GM23338 (cell line): ENCODE data around the gene CELF4. TPM values are rescaled to one million over a fixed set of nuclear protein-coding genes. Genes with fewer than 3 reads are reported as not detected.

Experiments used
- ATAC-seq: fragments of 200-7000 bp; cut with Tn5 transposase; 3 replicates; pipeline ENCODE4 v1.9.1; 2020
- DNase-seq: peaks from one replicate; pipeline ENCODE4 v3.0.0-alpha.2; 2015; ENCODE audit warnings: low spot score
- H2AFZ ChIP-seq: fragments of 200-600 bp; sonication (generic); 2 replicates; pipeline ENCODE4 v1.8.0; 2016; ENCODE audit warnings: antibody characterized with exemption, mild to moderate bottlenecking, moderate library complexity
- H3F3A ChIP-seq: fragments of 200-600 bp; sonication (generic); replicated peaks from 2 replicates; pipeline ENCODE4 v1.8.0; 2017; ENCODE audit warnings: antibody characterized with exemption, mixed run types, low read depth
- H3K27ac ChIP-seq: fragments of 200-600 bp; sonication (generic); 2 replicates; pipeline ENCODE4 v1.6.1; 2016; ENCODE audit warnings: low read depth
- H3K27me3 ChIP-seq: fragments of 200-600 bp; sonication (generic); 2 replicates; pipeline ENCODE4 v1.8.0; 2016; ENCODE audit warnings: mild to moderate bottlenecking, mixed run types, moderate library complexity; ENCODE audit not compliant: insufficient read depth
- H3K36me3 ChIP-seq: fragments of 200-600 bp; sonication (generic); 2 replicates; pipeline ENCODE4 v1.8.0; 2016; ENCODE audit warnings: mild to moderate bottlenecking; ENCODE audit not compliant: insufficient read depth
- H3K4me1 ChIP-seq: fragments of 200-600 bp; sonication (generic); 2 replicates; pipeline ENCODE4 v1.8.0; 2016; ENCODE audit warnings: mild to moderate bottlenecking, moderate library complexity; ENCODE audit not compliant: insufficient read depth
- H3K4me2 ChIP-seq: fragments of 200-600 bp; sonication (generic); 2 replicates; pipeline ENCODE4 v1.7.1; 2017; ENCODE audit warnings: mixed run types
- H3K4me3 ChIP-seq: fragments of 200-600 bp; sonication (generic); 2 replicates; pipeline ENCODE4 v1.6.1; 2016; ENCODE audit warnings: mixed run types
- H3K79me2 ChIP-seq: fragments of 200-600 bp; sonication (generic); replicated peaks from 2 replicates; pipeline ENCODE4 v1.8.0; 2017; ENCODE audit warnings: mild to moderate bottlenecking; ENCODE audit not compliant: insufficient read depth
- H3K9me2 ChIP-seq: fragments of 200-600 bp; sonication (generic); 2 replicates; pipeline ENCODE4 v1.8.0; 2017; ENCODE audit not compliant: insufficient read depth
- H4K20me1 ChIP-seq: fragments of 200-600 bp; sonication (generic); replicated peaks from 2 replicates; pipeline ENCODE4 v1.8.0; 2017; ENCODE audit warnings: mild to moderate bottlenecking; ENCODE audit not compliant: insufficient read depth
- H3K27ac Mint-ChIP-seq: 2 replicates; pipeline ENCODE4 v1.8.0; 2020; ENCODE audit warnings: inconsistent platforms, mild to moderate bottlenecking, moderate library complexity, mixed read lengths
- H3K27me3 Mint-ChIP-seq: 3 replicates; pipeline ENCODE4 v1.8.0; 2022; ENCODE audit warnings: low read depth, mild to moderate bottlenecking, moderate library complexity, mixed read lengths, inconsistent platforms; ENCODE audit not compliant: insufficient read depth, poor library complexity
- H3K36me3 Mint-ChIP-seq: 3 replicates; pipeline ENCODE4 v1.8.0; 2021; ENCODE audit warnings: low read depth, mild to moderate bottlenecking, inconsistent platforms, moderate library complexity, mixed read lengths
- H3K4me1 Mint-ChIP-seq: 3 replicates; pipeline ENCODE4 v1.8.0; 2020; ENCODE audit warnings: mild to moderate bottlenecking, inconsistent platforms, mixed read lengths
- H3K4me3 Mint-ChIP-seq: 3 replicates; pipeline ENCODE4 v1.8.0; 2021; ENCODE audit warnings: moderate library complexity, mild to moderate bottlenecking, inconsistent platforms, mixed read lengths
- H3K9me3 Mint-ChIP-seq: 3 replicates; pipeline ENCODE4 v1.8.0; 2020; ENCODE audit warnings: moderate library complexity, mild to moderate bottlenecking, inconsistent platforms, mixed read lengths
- EZH2phosphoT487 ChIP-seq: fragments of 200-600 bp; sonication (generic); IDR thresholded peaks from one replicate; pipeline ENCODE4 v1.8.1; 2018; ENCODE audit warnings: antibody characterized with exemption; ENCODE audit not compliant: unreplicated experiment
- ZNF114 ChIP-seq: fragments of 250-450 bp; sonication (Bioruptor Pico); IDR thresholded peaks from 2 replicates; pipeline ENCODE4 v1.5.0; 2020; ENCODE audit warnings: mild to moderate bottlenecking, moderate library complexity
- ZNF462 ChIP-seq: fragments of 250-450 bp; sonication (Bioruptor Pico); IDR thresholded peaks from 2 replicates; pipeline ENCODE4 v1.5.0; 2020; ENCODE audit warnings: mild to moderate bottlenecking, moderate library complexity
- polyA plus RNA-seq: library from polyadenylated mRNA; unstranded; fragments of >200 nt; fragmentation: Nextera tagmentation; extraction: Ambion mirVana; gene quantifications from 2 replicates; pipeline ENCODE4 v1.2.1, GENCODE V29; 2016
- total RNA-seq: library from RNA; depleted of rRNA; stranded (reverse); fragments of >200 nt; shearing (Covaris generic); gene quantifications from 2 replicates; pipeline ENCODE4 v1.2.3, GENCODE V29; 2014
- TF ChIP-seq, protein P1 (sequence below), 2 experiments: fragments of 200-600 bp in 1 of 2; sonication (generic) in 1 of 2; conservative IDR thresholded peaks; 2 replicates each; pipeline versions ENCODE4 v1.5.1 to v1.6.1; 2016 to 2017; ENCODE audit warnings: antibody characterized with exemption in 2 of 2, low read depth in 2 of 2, mild to moderate bottlenecking in 2 of 2, moderate library complexity in 1 of 2

The CELF4 gene
- total and polyA plus RNA-seq, 2 experiments from 2014 or later: 2.6 to 6.7 TPM

DNA sequence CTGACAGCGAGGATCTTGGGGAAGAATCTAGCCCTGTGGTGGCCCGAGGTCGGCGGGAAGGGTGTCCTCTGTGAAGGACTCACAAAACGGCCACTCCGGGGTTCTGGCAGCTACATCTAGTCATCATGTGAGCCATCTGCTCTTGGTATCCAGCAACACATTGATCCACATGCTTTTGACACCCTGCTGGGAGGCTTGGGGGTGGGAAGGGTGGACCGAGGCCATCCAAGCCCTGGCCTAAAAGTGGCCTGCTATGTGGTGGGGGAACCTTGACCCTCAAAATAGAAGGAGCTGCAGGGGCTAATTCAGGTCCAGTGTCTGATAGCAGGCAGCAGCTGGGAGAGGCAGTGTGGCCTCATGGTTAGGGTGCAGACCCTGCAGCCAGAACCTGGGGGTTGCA, 145.7 kb downstream of the CELF4 start (continued):
- no peak for TF ChIP-seq ZNF462 (CRISPR knock-in tag)
- no peak for TF ChIP-seq EZH2phosphoT487
- TF ChIP-seq, protein P1, sequence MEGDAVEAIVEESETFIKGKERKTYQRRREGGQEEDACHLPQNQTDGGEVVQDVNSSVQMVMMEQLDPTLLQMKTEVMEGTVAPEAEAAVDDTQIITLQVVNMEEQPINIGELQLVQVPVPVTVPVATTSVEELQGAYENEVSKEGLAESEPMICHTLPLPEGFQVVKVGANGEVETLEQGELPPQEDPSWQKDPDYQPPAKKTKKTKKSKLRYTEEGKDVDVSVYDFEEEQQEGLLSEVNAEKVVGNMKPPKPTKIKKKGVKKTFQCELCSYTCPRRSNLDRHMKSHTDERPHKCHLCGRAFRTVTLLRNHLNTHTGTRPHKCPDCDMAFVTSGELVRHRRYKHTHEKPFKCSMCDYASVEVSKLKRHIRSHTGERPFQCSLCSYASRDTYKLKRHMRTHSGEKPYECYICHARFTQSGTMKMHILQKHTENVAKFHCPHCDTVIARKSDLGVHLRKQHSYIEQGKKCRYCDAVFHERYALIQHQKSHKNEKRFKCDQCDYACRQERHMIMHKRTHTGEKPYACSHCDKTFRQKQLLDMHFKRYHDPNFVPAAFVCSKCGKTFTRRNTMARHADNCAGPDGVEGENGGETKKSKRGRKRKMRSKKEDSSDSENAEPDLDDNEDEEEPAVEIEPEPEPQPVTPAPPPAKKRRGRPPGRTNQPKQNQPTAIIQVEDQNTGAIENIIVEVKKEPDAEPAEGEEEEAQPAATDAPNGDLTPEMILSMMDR (conservative IDR thresholded peaks at IDR 0.05; ENCODE audit: low read depth in 2 of 2): no peak
- TF ChIP-seq ZNF114 (CRISPR knock-in tag): no peak

GRCh38 chr18:37419315-37419714, 146.3 kb downstream of the CELF4 start:
- no peak overlapping the region for H3K27ac ChIP-seq
- peaks cover 7% of the 10 kb centered on the region; the same call in 1 of the 2 replicates for H3K9me2 ChIP-seq
- H3F3A ChIP-seq: no peaks in the 10 kb centered on the region
- no peak overlapping the region for H3K4me3 ChIP-seq
- ATAC-seq (no peak), DNase-seq (peak; percentile 47)
- Mint-ChIP-seq H3K36me3 (no peaks in the 10 kb centered on the region), H3K27ac (no peak overlapping the region), H3K27me3 (peaks cover 9% of the 10 kb centered on the region), H3K4me1 (peaks cover 21% of the 10 kb centered on the region), H3K9me3 (no peaks in the 10 kb centered on the region), H3K4me3 (no peak overlapping the region)
- no peak overlapping the region for H2AFZ ChIP-seq
- no peaks in the 10 kb centered on the region; the same call in 1 of the 2 replicates for H3K4me1 ChIP-seq
- TF ChIP-seq, protein P1 (conservative IDR thresholded peaks at IDR 0.05; ENCODE audit: low read depth in 2 of 2): no peak
- 0 out of 2 replicates have a peak, but pooled peaks have one; percentile 12 for TF ChIP-seq ZNF462 (CRISPR knock-in tag)
- no peaks in the 10 kb centered on the region for H3K36me3 ChIP-seq
- no peaks in the 10 kb centered on the region for H3K79me2 ChIP-seq
- no peaks in the 10 kb centered on the region for H4K20me1 ChIP-seq
- H3K4me2 ChIP-seq: no peak overlapping the region
- no peaks in the 10 kb centered on the region for H3K27me3 ChIP-seq
